GM19455 (cell line): Measurements from ENCODE around the gene EGLN3.
"Not testable (repeated sequence)": the region's sequence is repeated elsewhere in the genome, so short reads cannot be mapped to it uniquely, and the experiment has no call there.

Experiments used
- ATAC-seq: cut with Tn5 transposase; IDR thresholded peaks from one replicate; pipeline ENCODE4 v1.9.1; 2021; ENCODE audit not compliant: unreplicated experiment

Gene EGLN3

GRCh38 chr14:33938131-33938949, 12.5 kb downstream of the EGLN3 start:
- ATAC-seq, result no peak

- ATAC-seq, result no peak
Observed at GRCh38 chr14:33936391-33936790, 14.5 kb downstream of the EGLN3 start.

- no peak for ATAC-seq
Observed at GRCh38 chr14:33934938-33935337, 15.9 kb downstream of the EGLN3 start.

- ATAC-seq, result no peak
Observed at GRCh38 chr14:33934043-33934750, 16.7 kb downstream of the EGLN3 start.

- no peak for ATAC-seq
Observed at GRCh38 chr14:33933386-33933933, 17.4 kb downstream of the EGLN3 start.

- ATAC-seq, result no peak
Observed at GRCh38 chr14:33932576-33933345, 18.1 kb downstream of the EGLN3 start.

- ATAC-seq, result no peak
Observed at GRCh38 chr14:33932033-33932432, 18.8 kb downstream of the EGLN3 start.

- no peak for ATAC-seq
Observed at GRCh38 chr14:33931461-33931860, 19.4 kb downstream of the EGLN3 start.

- ATAC-seq, result no peak
Observed at GRCh38 chr14:33930439-33930838, 20.4 kb downstream of the EGLN3 start.

- no peak for ATAC-seq
Observed at GRCh38 chr14:33929799-33930408, 21.0 kb downstream of the EGLN3 start.

GRCh38 chr14:33928895-33929294, 22.0 kb downstream of the EGLN3 start:
- no peak for ATAC-seq

GRCh38 chr14:33927944-33928343, 22.9 kb downstream of the EGLN3 start:
- no peak for ATAC-seq

- not testable (repeated sequence) for ATAC-seq
Observed at GRCh38 chr14:33926967-33927366, 23.9 kb downstream of the EGLN3 start.

- ATAC-seq, result no peak
Observed at GRCh38 chr14:33925946-33926345, 24.9 kb downstream of the EGLN3 start.

GRCh38 chr14:33925235-33925634, 25.6 kb downstream of the EGLN3 start:
- ATAC-seq, result no peak

- ATAC-seq, result no peak
Observed at GRCh38 chr14:33924566-33925100, 26.2 kb downstream of the EGLN3 start.

GRCh38 chr14:33922125-33922524, 28.7 kb downstream of the EGLN3 start:
- no peak for ATAC-seq

- ATAC-seq, result no peak
Observed at GRCh38 chr14:33918256-33918655, 32.6 kb downstream of the EGLN3 start.

- ATAC-seq, result no peak
Observed at GRCh38 chr14:33917661-33918060, 33.2 kb downstream of the EGLN3 start.

- no peak for ATAC-seq
Observed at GRCh38 chr14:33916663-33917565, 34.0 kb downstream of the EGLN3 start.
